CD1c-positive myeloid dendritic cell (primary cell): ENCODE data around the gene FANK1.

Experiments used
- DNase-seq: peaks from one replicate; pipeline ENCODE4 v3.0.0-alpha.2; 2016; ENCODE audit errors: extremely low spot score

Gene FANK1

GRCh38 chr10:125896088-125896934 is at the start of gene FANK1:
Gene FANK1 (plus strand): TSS chr10:125896564. CDS start chr10:125896643, 79 bp downstream.
- peak; percentile 88 for DNase-seq

GRCh38 chr10:125846894-125847293 is 49.5 kb upstream of the FANK1 start:
- no peak for DNase-seq

- DNase-seq = no peak
Observed at GRCh38 chr10:125848371-125848770, 48.0 kb upstream of the FANK1 start.

- no peak for DNase-seq
Observed at GRCh38 chr10:125848857-125849256, 47.5 kb upstream of the FANK1 start.

DNA sequence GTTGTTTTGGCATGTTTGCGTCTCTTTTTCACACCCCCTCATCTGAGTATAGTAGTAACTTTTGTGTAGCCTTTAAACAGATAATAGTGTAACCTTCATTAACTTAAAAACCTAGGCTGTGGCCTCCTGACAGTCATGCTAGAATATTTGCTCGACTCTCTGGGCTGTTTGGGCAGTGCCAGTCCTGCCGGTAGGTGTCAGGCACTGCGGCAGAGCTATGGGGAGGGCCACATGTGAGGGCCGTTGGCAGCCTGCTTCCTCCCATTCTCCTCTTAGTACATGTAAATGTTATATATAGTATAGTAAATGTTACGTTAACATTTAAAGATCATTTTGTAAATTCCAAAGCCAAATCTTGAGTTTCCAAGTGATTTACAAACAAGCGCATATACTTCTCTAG is 46.9 kb upstream of the FANK1 start:
- no peak for DNase-seq

- no peak for DNase-seq
Observed at GRCh38 chr10:125850766-125851731, 45.3 kb upstream of the FANK1 start.

- DNase-seq = no peak
Observed at GRCh38 chr10:125852487-125852886, 43.9 kb upstream of the FANK1 start.

- no peak for DNase-seq
Observed at GRCh38 chr10:125857185-125857760, 39.1 kb upstream of the FANK1 start.

DNA sequence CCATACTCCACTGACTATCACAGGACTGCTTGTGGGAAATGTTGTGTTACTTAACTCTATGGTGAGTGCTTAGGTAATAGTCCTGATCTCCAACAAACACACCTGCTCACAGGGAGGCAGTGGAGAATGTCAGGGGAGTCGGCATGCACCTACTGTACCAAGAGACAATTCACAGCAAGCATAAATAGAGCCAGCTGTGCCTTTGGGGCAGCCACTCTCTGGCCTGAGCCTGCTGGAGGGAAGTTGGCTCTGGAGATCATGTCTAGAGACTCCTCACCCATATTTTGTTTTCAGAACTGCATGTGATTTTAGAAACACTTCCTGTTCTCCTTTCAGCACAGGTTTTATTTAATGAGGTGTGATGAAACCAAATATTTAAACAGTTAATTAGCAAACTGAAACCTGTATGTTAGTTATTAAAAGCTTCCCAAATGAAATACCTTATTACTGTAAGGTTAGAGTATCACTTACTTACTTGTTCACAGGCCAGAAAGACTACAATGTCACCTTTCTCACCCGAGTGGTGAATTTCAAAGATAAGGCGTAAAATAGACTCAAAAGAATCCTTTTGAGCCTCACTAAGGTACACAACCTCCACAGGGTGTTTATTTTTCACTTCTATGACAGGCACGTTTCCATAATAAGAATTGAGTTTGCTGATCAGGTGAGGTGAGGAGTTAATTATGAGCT is 37.1 kb upstream of the FANK1 start:
- DNase-seq = no peak

GRCh38 chr10:125865120-125865519 is 31.2 kb upstream of the FANK1 start:
- DNase-seq = no peak

DNA sequence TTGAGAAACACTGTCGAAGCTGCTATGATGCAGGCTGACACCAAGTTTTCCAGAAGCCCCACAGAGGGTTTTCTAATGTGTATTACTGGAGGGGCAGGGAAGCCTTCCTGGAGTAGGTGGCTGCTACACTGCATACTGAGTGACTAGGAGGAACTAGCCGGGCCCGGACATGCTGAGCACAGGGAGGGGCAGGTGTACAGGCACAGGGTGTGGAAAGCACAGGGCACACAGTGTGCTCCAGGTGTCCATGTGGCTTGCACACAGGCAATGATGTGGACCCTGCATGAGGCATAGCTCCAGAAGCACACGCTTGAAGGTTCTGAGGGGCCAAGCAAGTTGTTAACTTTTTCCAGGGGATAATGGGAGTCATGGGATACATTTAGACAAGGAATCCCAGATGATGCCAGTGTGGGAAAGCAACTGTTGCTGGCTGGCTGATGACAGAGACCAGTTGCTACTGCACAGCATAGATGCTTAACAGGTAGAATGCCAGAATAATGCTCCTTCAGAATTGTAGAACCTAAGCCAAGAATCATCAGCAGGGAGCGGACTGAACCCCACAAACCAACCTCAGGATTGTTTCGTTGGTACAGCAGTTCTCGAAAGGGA is 29.8 kb upstream of the FANK1 start:
- DNase-seq = no peak

DNA sequence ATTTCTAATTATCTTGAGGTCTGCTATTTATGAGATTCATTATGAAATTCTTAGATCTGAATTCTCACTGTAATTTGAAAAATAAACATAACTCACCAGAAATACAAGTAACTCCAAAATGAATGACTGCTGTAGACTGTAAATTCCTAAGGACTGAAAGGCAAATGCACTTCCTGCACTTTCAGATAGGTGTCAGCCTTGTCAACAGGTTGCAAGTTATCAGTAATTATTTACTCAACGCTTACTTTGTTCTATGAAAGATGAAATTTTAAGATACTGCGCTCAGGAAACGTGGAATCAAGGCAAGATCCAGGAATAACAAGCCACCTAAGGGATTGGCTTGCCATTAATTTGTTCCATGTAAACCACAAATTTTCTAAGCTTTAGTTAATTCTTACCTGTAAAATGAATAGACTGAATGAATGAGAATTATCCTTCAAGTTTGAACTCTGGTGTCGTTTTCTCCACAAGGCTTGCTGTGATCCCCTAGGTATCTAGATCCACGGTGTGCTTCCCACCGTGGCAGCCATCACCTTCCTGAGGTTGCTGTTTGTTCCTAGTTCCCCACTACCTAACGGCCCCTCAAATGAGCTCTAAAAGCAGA is 27.9 kb upstream of the FANK1 start:
- DNase-seq = peak; percentile 40

DNA sequence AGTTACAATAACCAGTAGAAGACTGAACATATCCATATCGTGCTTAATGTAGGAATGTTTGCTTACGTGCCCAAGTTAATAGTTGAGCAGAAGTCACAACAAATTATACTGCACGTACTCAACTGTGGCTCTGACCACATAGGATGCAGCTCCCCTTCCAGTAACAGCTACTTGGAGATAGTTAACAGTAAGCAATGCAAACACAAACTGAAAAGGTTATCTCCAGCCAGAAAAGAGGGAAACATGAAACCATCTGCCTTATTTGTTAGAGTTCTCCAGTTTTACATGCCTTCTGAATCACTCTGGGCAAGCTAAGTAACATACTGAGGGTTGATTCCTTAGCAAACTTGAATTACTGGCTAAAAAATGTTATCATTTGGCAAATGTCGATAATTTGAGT is 25.0 kb upstream of the FANK1 start:
- no peak for DNase-seq

DNA sequence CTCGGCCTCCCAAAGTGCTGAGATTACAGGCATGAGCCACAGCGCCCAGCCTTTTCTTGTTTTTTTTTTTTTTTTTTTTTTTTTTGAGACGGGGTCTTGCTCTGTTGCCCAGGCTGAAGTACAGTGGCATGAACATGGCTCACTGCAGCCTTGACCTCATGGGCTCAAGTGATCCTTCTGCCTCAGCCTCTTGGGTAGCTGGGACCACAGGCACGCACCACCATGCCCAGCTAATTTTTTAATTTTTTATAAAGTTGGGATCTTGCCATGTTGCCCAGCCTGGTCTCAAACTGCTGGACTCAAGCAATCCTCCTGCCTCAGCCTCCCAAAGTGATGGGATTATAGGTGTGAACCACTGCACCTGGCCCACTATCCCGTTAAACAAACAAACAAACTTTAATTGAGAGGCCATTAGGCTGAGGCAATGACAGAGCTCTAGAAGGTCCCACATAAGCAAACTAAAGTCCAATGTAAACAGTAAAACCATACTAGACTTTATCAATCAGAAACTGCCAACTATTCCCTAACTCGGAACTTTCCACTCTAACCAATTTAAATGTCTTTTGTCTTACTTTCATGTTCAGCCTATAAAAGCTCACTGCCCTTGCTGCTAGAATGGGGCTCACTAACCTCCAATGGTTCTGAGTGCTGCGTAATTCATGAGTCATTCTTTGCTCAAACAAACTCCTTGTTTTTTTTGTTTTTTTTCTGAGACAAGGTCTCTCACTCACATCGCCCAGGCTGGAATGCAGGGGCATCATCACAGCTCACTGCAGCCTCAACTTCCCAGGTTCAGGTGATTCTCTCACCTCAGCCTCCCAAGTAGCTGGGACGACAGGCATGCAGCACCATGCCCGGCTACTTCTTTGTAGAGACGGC is 17.2 kb upstream of the FANK1 start:
- DNase-seq = no peak

- no peak for DNase-seq
Observed at GRCh38 chr10:125880719-125881118, 15.6 kb upstream of the FANK1 start.

DNA sequence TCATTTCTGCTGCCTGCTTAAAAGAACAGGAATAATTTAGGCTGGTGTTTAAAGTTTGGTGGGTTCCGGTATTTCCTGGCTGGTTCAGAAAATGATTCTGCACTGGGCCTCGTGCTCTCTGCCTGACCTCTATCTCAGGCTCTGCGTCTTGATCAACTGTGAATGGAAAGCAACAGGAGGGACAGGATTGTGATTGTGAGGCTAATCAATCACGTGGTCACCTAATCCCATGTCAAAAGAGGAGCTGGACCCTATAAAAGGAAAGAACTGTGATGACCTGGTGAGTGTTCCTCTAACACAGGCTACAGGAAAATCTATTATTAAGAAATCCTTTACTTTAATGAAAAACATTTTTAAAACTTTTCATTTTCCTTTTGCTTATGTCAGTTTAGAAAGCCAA is 15.2 kb upstream of the FANK1 start, which contains the start of gene DHX32:
TSS of gene DHX32 (minus strand) at position 101 of the 400 bp plus-strand sequence. CDS start 468 bp downstream, outside the sequence.
- no peak for DNase-seq

GRCh38 chr10:125882596-125882995 is 13.8 kb upstream of the FANK1 start:
- DNase-seq = no peak

GRCh38 chr10:125883211-125883610 is 13.2 kb upstream of the FANK1 start:
- no peak for DNase-seq

GRCh38 chr10:125886914-125887512 is 9.4 kb upstream of the FANK1 start:
- DNase-seq = no peak
